Right atrium auricular region (tissue), 2 donors: ENCODE measurements around the gene LIMCH1. TPM values are rescaled to one million over a fixed set of nuclear protein-coding genes. Genes with fewer than 3 reads are reported as not detected.
"Not testable (repeated sequence)": the region's sequence is repeated elsewhere in the genome, so short reads cannot be mapped to it uniquely, and the experiment has no call there.

ENCODE experiments used
- DNase-seq: peaks from one replicate; pipeline ENCODE4 v3.0.0-alpha.2; 2019; ENCODE audit warnings: low spot score
- H3K27ac ChIP-seq, 2 donors: fragments of 200-600 bp; sonication (generic); 1 replicate in 1 of 2; 2 replicates in 1 of 2; pipeline ENCODE4 v1.5.1; 2016 to 2019
- H3K27me3 ChIP-seq, 2 donors: fragments of 200-600 bp; sonication (generic); one replicate each; pipeline versions ENCODE4 v1.5.1 to v1.6.0; 2017 to 2019
- H3K36me3 ChIP-seq: fragments of 200-600 bp; sonication (generic); one replicate; pipeline ENCODE4 v1.5.1; 2016
- H3K4me1 ChIP-seq, 2 donors: fragments of 200-600 bp; sonication (generic); one replicate each; pipeline versions ENCODE4 v1.5.1 to v1.6.0; 2017 to 2019
- H3K4me3 ChIP-seq, 2 donors: fragments of 200-600 bp; sonication (generic); 1 replicate in 1 of 2; 2 replicates in 1 of 2; pipeline ENCODE4 v1.5.1; 2017 to 2019; ENCODE audit warnings: mild to moderate bottlenecking in 1 of 2, moderate library complexity in 1 of 2
- H3K9me3 ChIP-seq, 2 donors: fragments of 200-600 bp; sonication (generic); one replicate each; pipeline ENCODE4 v1.5.1; 2019
- total RNA-seq, 2 donors: library from RNA; depleted of rRNA; stranded (reverse); fragments of >200 nt; gene quantifications; one replicate each; pipeline ENCODE4 v1.1.0, GENCODE V29; 2016
- TF ChIP-seq, protein P1 (sequence below), 2 donors: fragments of 200-600 bp; sonication (generic); IDR thresholded peaks; one replicate each; pipeline ENCODE4 v1.5.1; 2019; ENCODE audit warnings: antibody characterized with exemption in 2 of 2

LIMCH1 gene
- total RNA-seq, 2 donors from 2014 or later: 76.1 to 101 TPM

DNA sequence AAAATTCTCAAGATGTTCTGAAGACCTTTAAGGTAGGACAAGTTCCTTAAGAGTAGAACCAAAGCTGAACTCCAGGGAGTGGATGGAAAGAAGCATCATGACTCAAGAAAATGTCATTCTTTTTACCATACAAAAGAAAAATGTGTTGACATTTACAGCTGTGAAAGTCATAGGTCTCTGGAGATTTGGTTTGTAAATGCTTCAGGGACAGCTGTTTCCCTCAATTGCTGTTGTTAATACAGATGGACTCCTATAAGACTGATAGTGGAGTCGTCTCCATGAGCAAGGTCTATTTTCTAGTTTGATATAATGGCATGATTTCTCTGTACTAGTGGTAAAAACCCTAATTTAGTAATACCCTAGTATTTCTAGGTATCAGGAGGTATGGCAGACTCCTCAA lies 108.9 kb downstream of the LIMCH1 start:
- Histone ChIP-seq H3K36me3 (peaks cover 31% of the 10 kb centered on the region), H3K4me3 (no peak overlapping the region), H3K9me3 (no peaks in the 10 kb centered on the region), H3K27me3 (no peaks in the 10 kb centered on the region), H3K4me1 (peaks cover 0 to 10% of the 10 kb centered on the region in 2 donors), H3K27ac (no peak overlapping the region)
- TF ChIP-seq, protein P1, sequence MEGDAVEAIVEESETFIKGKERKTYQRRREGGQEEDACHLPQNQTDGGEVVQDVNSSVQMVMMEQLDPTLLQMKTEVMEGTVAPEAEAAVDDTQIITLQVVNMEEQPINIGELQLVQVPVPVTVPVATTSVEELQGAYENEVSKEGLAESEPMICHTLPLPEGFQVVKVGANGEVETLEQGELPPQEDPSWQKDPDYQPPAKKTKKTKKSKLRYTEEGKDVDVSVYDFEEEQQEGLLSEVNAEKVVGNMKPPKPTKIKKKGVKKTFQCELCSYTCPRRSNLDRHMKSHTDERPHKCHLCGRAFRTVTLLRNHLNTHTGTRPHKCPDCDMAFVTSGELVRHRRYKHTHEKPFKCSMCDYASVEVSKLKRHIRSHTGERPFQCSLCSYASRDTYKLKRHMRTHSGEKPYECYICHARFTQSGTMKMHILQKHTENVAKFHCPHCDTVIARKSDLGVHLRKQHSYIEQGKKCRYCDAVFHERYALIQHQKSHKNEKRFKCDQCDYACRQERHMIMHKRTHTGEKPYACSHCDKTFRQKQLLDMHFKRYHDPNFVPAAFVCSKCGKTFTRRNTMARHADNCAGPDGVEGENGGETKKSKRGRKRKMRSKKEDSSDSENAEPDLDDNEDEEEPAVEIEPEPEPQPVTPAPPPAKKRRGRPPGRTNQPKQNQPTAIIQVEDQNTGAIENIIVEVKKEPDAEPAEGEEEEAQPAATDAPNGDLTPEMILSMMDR (IDR thresholded peaks at IDR 0.05): no peak
- no peak for DNase-seq

DNA sequence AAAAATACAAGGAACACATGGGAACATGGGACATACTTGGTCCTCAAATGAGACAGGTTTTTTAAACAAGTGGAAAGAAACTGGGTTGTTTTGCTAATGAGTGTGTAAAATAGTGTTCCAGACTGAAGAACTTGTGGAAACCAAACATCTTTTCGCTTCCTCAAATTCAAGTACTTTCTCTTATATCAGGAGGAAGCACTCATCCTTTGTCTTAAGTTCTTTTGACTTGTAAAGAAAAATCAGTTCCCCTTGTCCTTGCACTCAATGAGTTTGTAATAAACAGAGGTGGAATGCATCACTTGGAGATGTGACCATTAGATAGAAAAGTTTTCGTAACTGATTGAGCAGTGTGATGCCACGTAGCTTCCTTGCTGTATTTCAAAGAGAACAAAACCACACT lies 109.4 kb downstream of the LIMCH1 start:
- Histone ChIP-seq H3K4me3 (no peak overlapping the region), H3K4me1 (peaks cover 0 to 10% of the 10 kb centered on the region in 2 donors), H3K27ac (no peak overlapping the region), H3K36me3 (peaks cover 36% of the 10 kb centered on the region), H3K27me3 (no peaks in the 10 kb centered on the region), H3K9me3 (no peaks in the 10 kb centered on the region)
- no peak for DNase-seq
- TF ChIP-seq, protein P1 (IDR thresholded peaks at IDR 0.05): no peak

DNA sequence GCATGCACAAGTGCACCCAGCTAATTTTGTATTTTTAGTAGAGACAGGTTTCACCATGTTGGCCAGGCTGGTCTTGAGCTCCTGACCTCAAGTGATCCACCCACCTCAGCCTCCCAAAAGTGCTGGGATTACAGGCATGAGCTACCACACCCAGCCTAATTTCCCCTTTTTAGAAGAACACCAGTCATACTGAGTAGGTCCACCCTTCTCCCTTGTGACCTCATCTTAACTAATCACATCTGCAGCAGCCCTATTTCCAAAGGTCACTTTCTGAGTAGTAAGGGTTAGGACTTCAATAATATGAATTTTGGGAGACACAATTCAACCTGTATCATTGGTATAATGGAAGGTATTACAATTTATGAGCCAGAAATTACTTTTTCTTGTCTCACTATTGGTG lies 113.2 kb downstream of the LIMCH1 start:
- H3K4me1 ChIP-seq, H3K9me3 ChIP-seq, H3K4me3 ChIP-seq, H3K27me3 ChIP-seq, H3K27ac ChIP-seq, DNase-seq: not testable (repeated sequence)
- peaks cover 50% of the 10 kb centered on the region for H3K36me3 ChIP-seq

DNA sequence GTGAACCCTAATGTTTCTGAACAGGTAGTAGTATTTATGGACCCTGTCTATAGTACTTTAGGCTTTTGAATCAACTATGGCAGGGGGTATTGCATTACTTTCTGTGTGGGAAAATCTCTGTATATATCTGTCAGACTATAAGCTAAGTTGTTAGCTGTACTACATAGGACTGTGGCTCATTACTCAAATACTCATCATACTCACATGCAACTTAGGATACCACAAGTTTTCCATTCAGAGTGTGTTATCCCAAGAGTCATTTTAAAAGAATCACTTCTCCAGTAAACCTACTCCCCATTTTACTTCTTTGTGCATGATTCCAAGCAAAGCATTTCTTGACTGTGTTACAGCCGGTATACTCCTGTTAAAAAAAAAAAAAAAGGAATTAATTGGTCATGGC lies 115.0 kb downstream of the LIMCH1 start:
- Histone ChIP-seq H3K36me3 (peaks cover 35% of the 10 kb centered on the region), H3K9me3 (no peaks in the 10 kb centered on the region), H3K4me1 (peaks cover 0 to 17% of the 10 kb centered on the region in 2 donors), H3K27me3 (no peaks in the 10 kb centered on the region), H3K4me3 (no peak overlapping the region), H3K27ac (no peak overlapping the region)
- TF ChIP-seq, protein P1 (IDR thresholded peaks at IDR 0.05): no peak
- no peak for DNase-seq

DNA sequence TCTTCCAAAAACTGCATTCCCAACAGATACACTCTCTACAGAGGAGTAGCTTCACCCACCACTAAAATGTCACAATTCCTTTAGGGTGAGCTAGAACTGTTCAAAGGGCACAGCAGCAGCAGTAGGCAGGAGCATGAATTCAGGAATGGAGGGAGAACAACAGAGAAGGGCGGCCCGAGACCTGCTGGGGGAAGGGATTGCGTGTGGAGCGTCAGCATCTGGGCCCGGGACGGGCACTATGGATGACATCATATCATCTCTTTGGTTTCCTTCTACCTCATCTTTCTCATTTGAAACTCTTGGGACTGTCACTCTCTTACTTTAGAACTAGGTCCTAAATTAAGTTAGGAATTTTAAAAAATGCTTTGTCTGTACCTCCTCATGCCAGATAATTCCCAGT lies 115.6 kb downstream of the LIMCH1 start:
- no peak for DNase-seq
- Histone ChIP-seq H3K4me3 (no peak overlapping the region), H3K27me3 (no peaks in the 10 kb centered on the region), H3K4me1 (peaks cover 0 to 17% of the 10 kb centered on the region in 2 donors), H3K27ac (no peak overlapping the region), H3K9me3 (no peaks in the 10 kb centered on the region), H3K36me3 (peaks cover 31% of the 10 kb centered on the region)
- TF ChIP-seq, protein P1 (IDR thresholded peaks at IDR 0.05): no peak

DNA sequence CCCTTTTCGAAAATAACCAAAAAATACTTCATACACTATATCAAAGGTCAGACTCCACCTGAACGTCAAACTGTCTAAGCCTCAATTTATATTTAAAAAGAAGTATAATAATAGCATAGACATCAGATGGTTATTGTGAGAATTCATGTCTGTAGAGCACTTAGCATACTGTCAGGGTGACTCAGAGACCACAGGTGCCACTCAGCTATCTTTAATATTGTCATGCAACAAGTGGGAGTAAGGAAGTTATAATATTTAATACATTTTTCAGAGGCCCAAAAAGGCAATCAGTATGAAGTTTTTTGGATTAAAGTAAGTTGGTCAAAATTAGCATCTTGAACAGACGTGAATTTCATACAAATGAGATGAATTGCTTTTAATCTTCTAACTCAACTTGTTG lies 117.2 kb downstream of the LIMCH1 start:
- H3K27me3 ChIP-seq: no peaks in the 10 kb centered on the region
- TF ChIP-seq, protein P1 (IDR thresholded peaks at IDR 0.05): no peak
- DNase-seq: no peak

More for the DNA sequence above, 117.2 kb downstream of the LIMCH1 start:
- Histone ChIP-seq H3K36me3 (peaks cover 31% of the 10 kb centered on the region), H3K4me1 (peaks cover 0 to 17% of the 10 kb centered on the region in 2 donors), H3K4me3 (no peak overlapping the region), H3K9me3 (no peaks in the 10 kb centered on the region), H3K27ac (no peak overlapping the region)
